Measurements from ENCODE around the gene NUDT8. TPM values are rescaled to one million over a fixed set of nuclear protein-coding genes. Genes with fewer than 3 reads are reported as not detected.

NUDT8 gene
- total RNA-seq, 1 experiment from 2014 or later: 25.5 TPM

GRCh38 chr11:67631853-67632174, 2.1 kb upstream of the NUDT8 start:
- H3K9me2 ChIP-seq (ENCODE audit: insufficient read depth): no peaks in the 10 kb centered on the region
- no peak overlapping the region for H2AFZ ChIP-seq
- H3K36me3 ChIP-seq (ENCODE audit: low read depth): no peaks in the 10 kb centered on the region
- no peaks in the 10 kb centered on the region for H3K27me3 ChIP-seq (ENCODE audit: insufficient read depth, low read depth)
- peaks cover 8% of the 10 kb centered on the region for H3K4me1 ChIP-seq (replicated peaks; ENCODE audit: insufficient read depth)
- no peak overlapping the region for H3K4me2 ChIP-seq
- no peak for TF ChIP-seq CTCF (conservative IDR thresholded peaks at IDR 0.05)
- TF ChIP-seq EZH2 (IDR thresholded peaks at IDR 0.05; ENCODE audit: low read depth): no peak
- no TSS peak for BruUV-seq (replicated peaks)
- no peak for DNase-seq
- ChIA-PET POLR2A (ENCODE audit: unreplicated experiment) (no interaction called here), CTCF (no interaction called here)
- H3K4me3 ChIP-seq: no peak overlapping the region
- no peaks in the 10 kb centered on the region for H4K20me1 ChIP-seq (ENCODE audit: insufficient read depth)
- no peaks in the 10 kb centered on the region for H3K79me2 ChIP-seq (ENCODE audit: low read depth)
- H3F3A ChIP-seq (ENCODE audit: insufficient read depth, low read depth): peaks cover 5% of the 10 kb centered on the region; the same call in 1 of the 2 replicates
- H3K9me3 ChIP-seq (ENCODE audit: insufficient read depth, low read depth): no peaks in the 10 kb centered on the region
- intact Hi-C loops (cut with micrococcal nuclease; ENCODE audit: unreplicated experiment): loop anchor here (2.0 kb wide), 1 partner anchor 49 kb away; the partner anchor contains the start of gene GSTP1
- no peak overlapping the region for H3K27ac ChIP-seq

- H4K20me1 ChIP-seq (ENCODE audit: insufficient read depth): no peaks in the 10 kb centered on the region
- no peak overlapping the region for H2AFZ ChIP-seq
- ChIA-PET CTCF (no interaction called here), POLR2A (ENCODE audit: unreplicated experiment) (no interaction called here)
- no TSS peak for BruUV-seq (replicated peaks)
- TF ChIP-seq CTCF (conservative IDR thresholded peaks at IDR 0.05) (no peak), EZH2 (IDR thresholded peaks at IDR 0.05; ENCODE audit: low read depth) (no peak)
- no peaks in the 10 kb centered on the region for H3K27me3 ChIP-seq (ENCODE audit: insufficient read depth, low read depth)
- H3K27ac ChIP-seq: no peak overlapping the region
- H3K9me3 ChIP-seq (ENCODE audit: insufficient read depth, low read depth): no peaks in the 10 kb centered on the region
- intact Hi-C loops (cut with micrococcal nuclease; ENCODE audit: unreplicated experiment): loop anchor here (2.0 kb wide), 1 partner anchor 49 kb away; the partner anchor contains the start of gene GSTP1
- H3K4me1 ChIP-seq (replicated peaks; ENCODE audit: insufficient read depth): peaks cover 8% of the 10 kb centered on the region
- H3K9me2 ChIP-seq (ENCODE audit: insufficient read depth): no peaks in the 10 kb centered on the region
- peaks cover 3% of the 10 kb centered on the region; the same call in 1 of the 2 replicates for H3F3A ChIP-seq (ENCODE audit: insufficient read depth, low read depth)
- peak overlapping the region; percentile 91 for H3K4me2 ChIP-seq
- H3K4me3 ChIP-seq: no peak overlapping the region
- no peaks in the 10 kb centered on the region for H3K79me2 ChIP-seq (ENCODE audit: low read depth)
- DNase-seq: no peak
- no peaks in the 10 kb centered on the region for H3K36me3 ChIP-seq (ENCODE audit: low read depth)
Observed at GRCh38 chr11:67631411-67631810, 1.7 kb upstream of the NUDT8 start.

- ChIA-PET CTCF (interaction anchor here (0.7 to 1.0 kb wide), 2 partner anchors 60 to 227 kb away, joined by 4 to 6 read pairs; partner anchors contain the start of gene TBC1D10C), POLR2A (ENCODE audit: unreplicated experiment) (no interaction called here)
- Histone ChIP-seq H3K36me3 (ENCODE audit: low read depth) (no peaks in the 10 kb centered on the region), H3K4me2 (peak overlapping the region; percentile 91), H3K9me3 (ENCODE audit: insufficient read depth, low read depth) (no peaks in the 10 kb centered on the region), H3K9me2 (ENCODE audit: insufficient read depth) (no peaks in the 10 kb centered on the region), H3K4me3 (peak overlapping the region; percentile 87), H3K79me2 (ENCODE audit: low read depth) (no peaks in the 10 kb centered on the region), H3F3A (ENCODE audit: insufficient read depth, low read depth) (peaks cover 3% of the 10 kb centered on the region; the same call in 1 of the 2 replicates), H3K27ac (peak overlapping the region; percentile 50), H3K27me3 (ENCODE audit: insufficient read depth, low read depth) (no peaks in the 10 kb centered on the region), H4K20me1 (ENCODE audit: insufficient read depth) (no peaks in the 10 kb centered on the region), H2AFZ (peak overlapping the region; percentile 96), H3K4me1 (replicated peaks; ENCODE audit: insufficient read depth) (peaks cover 8% of the 10 kb centered on the region)
- BruUV-seq (replicated peaks): no TSS peak
- intact Hi-C loops (cut with micrococcal nuclease; ENCODE audit: unreplicated experiment): loop anchor here (2.0 kb wide), 1 partner anchor 48 kb away; the partner anchor contains the start of gene GSTP1
- no peak for DNase-seq
- no peak for TF ChIP-seq EZH2 (IDR thresholded peaks at IDR 0.05; ENCODE audit: low read depth)
- peak; percentile 50; the same call in 1 of the 2 replicates for TF ChIP-seq CTCF (conservative IDR thresholded peaks at IDR 0.05)
Observed at GRCh38 chr11:67630943-67631331, 1.2 kb upstream of the NUDT8 start.

Measured in PC-9 (cell line).